Embryonic facial prominence (tissue), 1 donor: ENCODE data around the gene KBTBD2.
"Not testable (repeated sequence)": the region's sequence is repeated elsewhere in the genome, so short reads cannot be mapped to it uniquely, and the experiment has no call there.

Experiments used
- DNase-seq: peaks from one replicate; pipeline ENCODE4 v3.0.0-alpha.2; 2016; ENCODE audit errors: extremely low spot score

Gene KBTBD2

GRCh38 chr7:32891043-32891799 lies at the start of gene KBTBD2:
Gene KBTBD2 (minus strand): TSS chr7:32891760. CDS start chr7:32879604, 12,156 bp downstream.
- peak; percentile 47 for DNase-seq

DNA sequence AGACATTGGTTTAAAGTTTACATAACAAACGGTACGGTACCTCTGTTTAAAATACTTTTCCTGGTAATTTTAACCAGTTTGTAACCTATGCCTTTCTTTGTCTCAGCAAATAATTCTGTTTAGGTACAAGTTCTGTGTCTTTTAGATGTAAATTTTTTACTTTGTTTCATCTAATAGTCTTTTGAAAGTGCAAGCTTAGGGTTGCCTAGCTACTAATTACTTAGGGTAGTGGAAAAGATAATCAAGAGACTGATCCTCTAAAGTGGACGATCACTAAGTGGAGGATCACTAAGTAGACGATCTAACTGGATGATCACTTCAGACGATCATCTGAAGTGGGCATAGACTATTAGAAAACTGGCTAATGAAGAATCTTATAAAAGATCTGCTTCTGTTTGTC lies 49.6 kb upstream of the KBTBD2 start:
- DNase-seq: no peak

- no peak for DNase-seq
These were observed 46.0 kb upstream of the KBTBD2 start for GRCh38 chr7:32937344-32938174.

DNA sequence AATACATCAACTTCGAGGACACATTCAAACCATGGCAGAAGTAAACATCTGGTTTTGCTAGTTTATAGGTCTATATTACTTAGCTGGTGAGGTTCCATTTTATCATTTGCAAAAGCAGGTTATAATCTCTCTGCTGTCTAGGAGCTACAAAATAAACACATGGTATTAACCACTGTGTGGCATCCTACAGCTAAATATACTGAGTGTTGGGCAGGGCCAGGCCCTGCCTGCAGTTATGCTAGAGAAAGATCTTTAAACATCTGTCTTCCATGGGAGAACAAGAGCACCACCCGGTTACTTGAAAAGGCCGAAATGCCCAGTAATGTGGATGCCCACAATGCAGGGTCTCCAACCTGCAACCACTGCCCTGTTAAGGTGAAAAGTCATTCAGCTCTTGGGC lies 45.1 kb upstream of the KBTBD2 start:
- DNase-seq: no peak

- DNase-seq: no peak
These were observed 44.0 kb upstream of the KBTBD2 start for GRCh38 chr7:32935558-32935957.

GRCh38 chr7:32930378-32930777 lies 38.8 kb upstream of the KBTBD2 start:
- DNase-seq: no peak

DNA sequence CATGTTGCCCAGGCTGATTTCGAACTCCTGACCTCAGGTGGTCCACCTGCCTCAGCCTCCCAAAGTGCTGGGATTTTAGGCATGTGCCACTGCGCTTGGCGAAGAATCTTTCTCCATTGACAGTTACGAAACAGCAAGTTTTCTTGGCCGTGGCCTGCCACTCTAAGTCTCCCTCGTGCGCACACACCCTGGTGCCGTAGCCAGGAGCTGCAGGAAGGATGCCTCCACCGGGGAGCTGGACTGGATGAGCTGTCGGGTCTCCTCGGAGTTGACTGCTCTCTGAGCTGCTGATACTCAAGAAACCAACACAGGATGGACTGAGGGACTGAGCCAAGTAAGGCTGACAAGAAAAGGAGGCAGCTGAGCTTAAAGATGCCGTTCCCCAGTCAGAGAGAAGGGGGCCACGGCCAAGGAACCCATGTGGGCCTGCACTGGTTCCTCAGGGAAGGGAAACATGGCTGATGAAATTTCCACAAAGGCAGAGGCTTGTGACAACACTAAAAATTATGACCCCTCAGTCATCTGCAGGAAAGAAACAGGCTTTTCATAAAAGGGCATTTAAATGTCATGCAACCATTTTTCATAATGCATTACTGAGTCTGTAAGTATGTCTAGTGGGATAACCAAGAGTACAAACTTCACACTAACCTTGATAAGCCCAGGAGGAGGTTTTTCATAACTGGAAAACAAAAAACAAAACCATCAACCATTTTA lies 38.0 kb upstream of the KBTBD2 start:
- DNase-seq: no peak

DNA sequence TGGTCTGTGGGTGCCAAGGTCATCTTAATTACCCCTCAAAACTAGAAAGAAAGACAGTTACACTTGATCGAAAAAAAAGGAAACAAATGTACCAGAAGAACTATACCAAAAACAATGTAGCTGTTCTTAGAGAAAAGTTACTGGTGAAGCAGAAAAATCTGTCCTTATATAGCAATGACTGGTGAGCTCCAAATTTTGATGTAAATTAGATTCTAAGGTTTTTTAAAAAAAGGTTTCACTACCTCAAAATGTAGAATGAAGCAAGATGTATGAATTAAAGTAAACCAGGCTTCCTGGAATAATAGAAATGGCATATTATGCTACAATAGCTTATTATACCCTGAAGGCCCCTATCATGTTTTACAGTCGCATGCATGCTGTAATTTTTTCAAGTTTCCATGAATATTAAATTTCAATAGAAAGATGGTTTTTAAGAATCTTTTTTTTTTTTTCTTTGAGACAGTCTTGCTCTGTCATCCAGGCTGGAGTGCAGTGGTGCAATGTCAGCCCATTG lies 37.3 kb upstream of the KBTBD2 start:
- DNase-seq: no peak

- no peak for DNase-seq
These were observed 30.3 kb upstream of the KBTBD2 start for GRCh38 chr7:32921896-32922295.

DNA sequence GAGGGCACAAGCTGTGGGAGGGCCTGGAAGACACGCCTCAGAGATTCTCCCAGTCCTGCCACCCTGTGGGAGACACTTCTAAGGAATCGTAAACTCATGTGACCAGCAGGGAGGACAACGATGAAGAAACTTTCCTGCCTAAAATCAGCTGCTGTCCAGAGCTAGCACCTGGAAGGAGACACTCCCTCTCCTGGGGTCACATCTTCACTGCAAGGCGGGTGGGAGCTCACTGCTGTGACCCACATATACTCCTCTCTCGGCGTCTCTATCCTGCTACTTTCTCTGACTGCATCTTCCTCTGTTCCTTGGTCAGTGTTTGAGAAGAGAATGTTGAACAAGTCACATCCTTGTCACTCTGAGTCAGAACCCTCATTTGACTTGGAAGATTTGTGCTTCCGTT lies 25.4 kb upstream of the KBTBD2 start:
- not testable (repeated sequence) for DNase-seq

- DNase-seq: no peak
These were observed 24.4 kb upstream of the KBTBD2 start for GRCh38 chr7:32916006-32916405.

GRCh38 chr7:32915041-32915536 lies 23.5 kb upstream of the KBTBD2 start:
- DNase-seq: no peak

GRCh38 chr7:32914184-32914583 lies 22.6 kb upstream of the KBTBD2 start:
- no peak for DNase-seq

DNA sequence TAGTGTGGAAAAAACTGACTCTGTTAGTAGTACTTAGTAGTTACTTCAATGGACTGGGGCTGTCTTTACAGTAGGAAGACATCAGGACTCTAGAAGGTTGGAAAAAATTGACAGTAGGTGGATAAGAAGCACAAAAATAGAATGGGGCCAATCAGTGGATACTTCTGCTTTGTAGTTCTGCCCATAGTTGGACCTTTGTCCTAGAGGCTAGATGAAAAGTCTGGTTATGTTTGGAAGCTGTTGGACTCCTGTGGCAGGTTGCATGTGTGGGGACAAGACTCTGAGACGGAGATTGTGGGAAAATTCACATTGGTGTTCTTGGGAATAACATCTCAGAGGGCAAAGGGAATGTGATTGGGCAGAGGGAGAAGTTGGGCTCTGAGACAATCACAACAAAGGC lies 18.6 kb upstream of the KBTBD2 start:
- no peak for DNase-seq

- DNase-seq: peak; percentile 93
These were observed 13.7 kb upstream of the KBTBD2 start for GRCh38 chr7:32905175-32905662.

DNA sequence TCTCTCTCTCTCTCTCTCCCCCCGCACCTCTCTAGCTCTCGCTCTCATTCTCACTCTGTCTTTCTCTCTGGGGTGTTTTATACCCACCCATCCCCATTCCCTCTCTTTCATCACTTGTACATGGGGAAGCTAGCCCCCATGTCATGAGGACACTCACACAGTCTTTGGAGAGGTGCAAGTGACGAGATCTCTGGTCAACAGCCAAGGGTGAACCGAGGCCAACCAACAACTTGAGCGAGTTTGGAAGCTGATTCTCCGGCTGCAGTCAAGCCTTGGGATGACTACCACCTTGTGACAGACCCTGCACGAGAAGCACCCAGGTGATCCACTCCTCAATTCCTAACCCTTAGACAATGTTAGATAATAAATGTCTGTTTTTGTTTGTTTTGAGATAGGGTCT lies 10.1 kb upstream of the KBTBD2 start:
- DNase-seq: no peak

DNA sequence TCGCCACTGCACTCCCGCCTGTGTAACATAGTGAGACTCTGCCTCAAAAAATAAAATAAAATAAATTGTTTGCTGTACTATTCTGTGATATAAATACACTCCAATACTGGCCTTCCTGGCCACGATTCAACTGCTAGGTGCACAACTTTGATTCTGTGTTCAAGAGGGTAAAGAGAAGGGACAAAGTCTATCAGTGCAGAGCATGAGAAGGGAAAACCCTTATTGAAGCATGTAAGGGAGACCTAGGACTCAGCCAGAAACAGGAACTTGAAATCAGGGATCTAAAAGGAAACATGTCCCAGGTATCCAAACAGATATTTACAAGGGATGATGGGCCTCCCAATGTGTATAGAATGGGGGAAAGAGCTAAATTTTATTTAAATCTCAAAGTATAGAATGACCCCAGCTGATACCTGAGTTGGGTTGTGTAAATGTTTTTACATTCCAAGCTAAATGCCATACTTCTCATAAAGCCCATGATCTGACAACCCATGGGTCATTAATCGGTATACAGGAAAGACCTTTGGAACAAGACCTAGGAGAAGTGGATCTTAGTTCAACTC lies 9.0 kb upstream of the KBTBD2 start:
- DNase-seq: no peak

GRCh38 chr7:32897376-32897775 lies 5.8 kb upstream of the KBTBD2 start:
- not testable (repeated sequence) for DNase-seq

DNA sequence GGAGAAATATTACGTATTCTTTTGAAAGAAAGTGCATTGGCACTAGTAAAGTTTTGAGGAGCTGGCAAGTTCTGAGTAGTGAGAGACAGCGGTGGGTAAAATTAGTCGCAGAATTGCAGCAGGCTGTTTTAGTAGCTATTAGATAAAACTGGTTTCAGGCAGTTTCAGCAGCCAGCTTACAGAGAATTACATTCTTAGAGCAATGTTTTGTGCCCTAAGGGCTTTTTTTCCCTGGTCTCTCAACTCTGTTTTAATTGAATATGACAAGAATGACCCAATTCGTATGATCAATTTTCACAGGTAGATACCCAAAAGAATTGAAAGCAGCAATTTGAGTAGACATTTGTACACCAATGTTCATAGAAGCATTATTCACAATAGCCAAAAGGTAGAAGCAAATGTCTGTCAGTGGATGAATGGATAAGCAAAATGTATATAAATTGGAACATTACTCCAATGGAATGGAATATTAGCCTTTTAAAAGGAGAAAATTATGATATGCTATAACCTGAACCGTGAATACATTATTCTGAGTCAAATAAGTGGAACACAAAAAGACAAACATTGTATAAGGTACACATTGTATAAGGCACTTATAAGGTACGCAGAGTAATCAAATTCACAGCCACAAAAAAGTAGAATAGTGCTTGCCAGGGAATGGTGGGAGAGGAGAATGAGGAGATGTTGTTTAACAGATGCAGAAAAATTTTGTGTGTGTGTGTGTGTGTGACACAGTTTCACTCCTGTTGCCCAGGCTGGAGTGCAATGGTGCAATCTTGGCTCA lies 5.2 kb upstream of the KBTBD2 start:
- no peak for DNase-seq

GRCh38 chr7:32894171-32894570 lies 2.6 kb upstream of the KBTBD2 start:
- no peak for DNase-seq

DNA sequence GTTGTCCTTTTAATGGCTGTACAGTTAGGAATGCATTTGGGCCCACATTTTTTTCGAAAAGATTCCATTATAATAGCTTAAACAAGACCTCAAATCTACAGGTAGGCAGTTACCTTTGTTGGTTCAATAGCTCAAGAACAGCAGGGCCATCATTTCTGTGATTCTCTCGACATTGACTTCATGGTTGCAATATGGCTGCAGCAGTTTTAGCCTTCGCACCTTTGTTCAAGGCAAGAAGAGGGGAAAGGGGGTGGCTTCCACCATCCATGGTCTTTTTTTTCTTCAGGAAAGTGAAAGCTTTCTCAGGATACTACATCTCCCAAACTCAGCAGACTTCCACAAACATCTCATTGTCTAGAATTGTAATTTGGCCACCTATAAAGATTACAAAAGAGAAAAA lies 2.2 kb upstream of the KBTBD2 start:
- DNase-seq: no peak
